ENCODE results near the gene TBC1D1.

Gene TBC1D1

DNA sequence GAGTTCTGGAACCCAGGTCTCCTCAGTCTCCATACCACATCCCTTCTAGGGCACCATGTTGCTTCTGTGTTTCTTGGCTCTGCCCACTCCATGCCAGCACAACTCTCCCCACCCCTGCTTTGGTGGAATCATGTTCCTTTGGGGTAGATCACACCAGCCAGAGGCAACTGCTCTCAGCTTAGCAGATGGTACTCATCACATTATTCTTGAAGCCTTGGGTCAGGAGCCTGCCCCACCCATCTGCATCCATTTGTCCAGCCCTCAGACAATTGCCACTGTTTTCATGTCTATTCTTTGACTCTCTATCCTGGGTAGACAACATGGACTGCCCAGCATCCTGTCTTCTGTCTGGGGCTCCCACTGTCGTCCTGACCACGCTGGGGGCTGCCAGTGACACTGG is 216.9 kb downstream of the TBC1D1 start:
- Histone ChIP-seq H3K4me2 (ENCODE audit: low read length) (no peak overlapping the region), H3K36me3 (ENCODE audit: insufficient read depth, low read length) (peaks cover 91% of the 10 kb centered on the region), H2AFZ (ENCODE audit: low read length) (no peak overlapping the region)

DNA sequence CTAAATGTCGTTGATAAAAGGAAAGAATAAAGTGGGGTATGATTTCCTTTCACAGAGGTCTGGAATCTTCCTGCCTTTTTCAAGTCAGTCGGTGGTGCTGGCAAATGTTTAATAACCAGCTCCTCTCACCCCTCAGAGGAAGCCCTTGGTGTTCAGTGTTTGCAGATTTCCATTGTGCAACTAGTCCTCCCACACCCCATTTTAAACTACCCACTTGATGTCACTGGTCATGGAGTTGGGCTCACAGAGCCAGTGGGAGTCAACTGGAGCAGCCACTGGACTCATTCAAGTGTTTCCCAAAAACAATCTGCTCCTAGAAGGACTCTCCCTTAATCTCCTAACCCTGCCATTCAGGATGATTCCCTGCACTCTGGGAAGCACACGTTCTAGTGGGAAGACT is 218.5 kb downstream of the TBC1D1 start:
- H3K36me3 ChIP-seq (ENCODE audit: insufficient read depth, low read length): peaks cover 95% of the 10 kb centered on the region
- no peaks in the 10 kb centered on the region for H3F3A ChIP-seq (ENCODE audit: insufficient read depth, low read length)
- no peaks in the 10 kb centered on the region for H3K9me2 ChIP-seq (ENCODE audit: low read depth, low read length)
- H3K27ac ChIP-seq (ENCODE audit: low read depth, low read length, poor library complexity, severe bottlenecking): no peak overlapping the region
- no peaks in the 10 kb centered on the region for H3K27me3 ChIP-seq (ENCODE audit: insufficient read depth, low read length)
- no peaks in the 10 kb centered on the region for H3K9me3 ChIP-seq (ENCODE audit: low read length)
- no peaks in the 10 kb centered on the region for H4K20me1 ChIP-seq (ENCODE audit: insufficient read depth, low read length)
- H3K4me3 ChIP-seq (ENCODE audit: low read depth, low read length, poor library complexity, severe bottlenecking): no peak overlapping the region
- H3K4me1 ChIP-seq (ENCODE audit: insufficient read depth, low read length, severe bottlenecking): no peaks in the 10 kb centered on the region
- H3K79me2 ChIP-seq (ENCODE audit: insufficient read depth, low read length): no peaks in the 10 kb centered on the region
- H3K4me2 ChIP-seq (ENCODE audit: low read length): no peak overlapping the region
- TF ChIP-seq EZH2 (IDR thresholded peaks at IDR 0.05; ENCODE audit: borderline replicate concordance, low read length): no peak
- TF ChIP-seq, protein P1, sequence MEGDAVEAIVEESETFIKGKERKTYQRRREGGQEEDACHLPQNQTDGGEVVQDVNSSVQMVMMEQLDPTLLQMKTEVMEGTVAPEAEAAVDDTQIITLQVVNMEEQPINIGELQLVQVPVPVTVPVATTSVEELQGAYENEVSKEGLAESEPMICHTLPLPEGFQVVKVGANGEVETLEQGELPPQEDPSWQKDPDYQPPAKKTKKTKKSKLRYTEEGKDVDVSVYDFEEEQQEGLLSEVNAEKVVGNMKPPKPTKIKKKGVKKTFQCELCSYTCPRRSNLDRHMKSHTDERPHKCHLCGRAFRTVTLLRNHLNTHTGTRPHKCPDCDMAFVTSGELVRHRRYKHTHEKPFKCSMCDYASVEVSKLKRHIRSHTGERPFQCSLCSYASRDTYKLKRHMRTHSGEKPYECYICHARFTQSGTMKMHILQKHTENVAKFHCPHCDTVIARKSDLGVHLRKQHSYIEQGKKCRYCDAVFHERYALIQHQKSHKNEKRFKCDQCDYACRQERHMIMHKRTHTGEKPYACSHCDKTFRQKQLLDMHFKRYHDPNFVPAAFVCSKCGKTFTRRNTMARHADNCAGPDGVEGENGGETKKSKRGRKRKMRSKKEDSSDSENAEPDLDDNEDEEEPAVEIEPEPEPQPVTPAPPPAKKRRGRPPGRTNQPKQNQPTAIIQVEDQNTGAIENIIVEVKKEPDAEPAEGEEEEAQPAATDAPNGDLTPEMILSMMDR (IDR thresholded peaks at IDR 0.05; ENCODE audit: low read length): no peak
- no peak overlapping the region for H2AFZ ChIP-seq (ENCODE audit: low read length)
- no peak overlapping the region for H3K9ac ChIP-seq (ENCODE audit: low read length)

More for the DNA sequence above, 216.9 kb downstream of the TBC1D1 start:
- Histone ChIP-seq H3F3A (ENCODE audit: insufficient read depth, low read length) (no peaks in the 10 kb centered on the region), H3K9me3 (ENCODE audit: low read length) (no peaks in the 10 kb centered on the region), H3K4me3 (ENCODE audit: low read depth, low read length, poor library complexity, severe bottlenecking) (no peak overlapping the region), H3K27me3 (ENCODE audit: insufficient read depth, low read length) (no peaks in the 10 kb centered on the region), H3K9ac (ENCODE audit: low read length) (no peak overlapping the region), H3K27ac (ENCODE audit: low read depth, low read length, poor library complexity, severe bottlenecking) (no peak overlapping the region), H3K9me2 (ENCODE audit: low read depth, low read length) (no peaks in the 10 kb centered on the region), H3K79me2 (ENCODE audit: insufficient read depth, low read length) (no peaks in the 10 kb centered on the region), H4K20me1 (ENCODE audit: insufficient read depth, low read length) (no peaks in the 10 kb centered on the region), H3K4me1 (ENCODE audit: insufficient read depth, low read length, severe bottlenecking) (no peaks in the 10 kb centered on the region)
- no peak for TF ChIP-seq EZH2 (IDR thresholded peaks at IDR 0.05; ENCODE audit: borderline replicate concordance, low read length)
- TF ChIP-seq, protein P1 (IDR thresholded peaks at IDR 0.05; ENCODE audit: low read length): no peak

DNA sequence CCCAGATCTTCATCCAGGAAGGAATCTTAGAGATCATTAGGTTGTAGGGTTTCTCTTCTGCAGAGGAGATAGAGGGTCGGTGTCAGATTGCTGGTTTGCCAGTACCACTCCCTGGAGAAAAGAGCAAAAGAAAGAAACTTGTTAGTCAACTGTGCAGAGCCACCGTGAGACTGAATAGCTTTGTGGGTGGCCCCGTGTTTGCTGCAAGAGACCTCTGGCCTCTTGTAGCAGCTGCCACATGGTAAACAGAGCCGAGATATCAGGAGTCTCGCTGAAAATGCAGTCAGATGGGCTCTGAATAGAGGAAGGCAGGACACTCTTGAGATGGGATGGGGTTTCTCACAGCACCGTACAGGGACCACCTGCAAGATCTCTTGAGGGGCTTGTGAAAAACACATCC is 219.0 kb downstream of the TBC1D1 start:
- H4K20me1 ChIP-seq (ENCODE audit: insufficient read depth, low read length): no peaks in the 10 kb centered on the region
- H3K36me3 ChIP-seq (ENCODE audit: insufficient read depth, low read length): peaks cover 96% of the 10 kb centered on the region
- H3K9me2 ChIP-seq (ENCODE audit: low read depth, low read length): no peaks in the 10 kb centered on the region
- no peak overlapping the region for H3K27ac ChIP-seq (ENCODE audit: low read depth, low read length, poor library complexity, severe bottlenecking)
- no peaks in the 10 kb centered on the region for H3K27me3 ChIP-seq (ENCODE audit: insufficient read depth, low read length)
- H2AFZ ChIP-seq (ENCODE audit: low read length): no peak overlapping the region
- H3K9me3 ChIP-seq (ENCODE audit: low read length): no peaks in the 10 kb centered on the region
- no peak overlapping the region for H3K4me3 ChIP-seq (ENCODE audit: low read depth, low read length, poor library complexity, severe bottlenecking)
- no peak overlapping the region for H3K4me2 ChIP-seq (ENCODE audit: low read length)
- no peaks in the 10 kb centered on the region for H3F3A ChIP-seq (ENCODE audit: insufficient read depth, low read length)
- no peak overlapping the region for H3K9ac ChIP-seq (ENCODE audit: low read length)
- no peak for TF ChIP-seq EZH2 (IDR thresholded peaks at IDR 0.05; ENCODE audit: borderline replicate concordance, low read length)
- TF ChIP-seq, protein P1 (IDR thresholded peaks at IDR 0.05; ENCODE audit: low read length): no peak
- no peaks in the 10 kb centered on the region for H3K79me2 ChIP-seq (ENCODE audit: insufficient read depth, low read length)
- H3K4me1 ChIP-seq (ENCODE audit: insufficient read depth, low read length, severe bottlenecking): no peaks in the 10 kb centered on the region
